Neural cell (in vitro differentiated cells): ENCODE results near the gene FOXP3.

Source experiments
- EZH2 ChIP-seq: fragments of 200-600, 300-800 bp; shearing (Covaris generic), sonication (generic); IDR thresholded peaks from 2 replicates; pipeline ENCODE4 v1.6.1; 2014; ENCODE audit warnings: antibody characterized with exemption, low read length, borderline replicate concordance, mild to moderate bottlenecking; ENCODE audit not compliant: insufficient read depth, poor library complexity, severe bottlenecking
- TF ChIP-seq, protein P1 (sequence below): fragments of 450-650 bp; IDR thresholded peaks from 2 replicates; pipeline ENCODE4 v1.5.1; 2014; ENCODE audit warnings: antibody characterized with exemption, mild to moderate bottlenecking, moderate library complexity; ENCODE audit not compliant: poor library complexity, severe bottlenecking

GRCh38 chrX:49292400-49293362, 28.2 kb upstream of the FOXP3 start:
- TF ChIP-seq, protein P1, sequence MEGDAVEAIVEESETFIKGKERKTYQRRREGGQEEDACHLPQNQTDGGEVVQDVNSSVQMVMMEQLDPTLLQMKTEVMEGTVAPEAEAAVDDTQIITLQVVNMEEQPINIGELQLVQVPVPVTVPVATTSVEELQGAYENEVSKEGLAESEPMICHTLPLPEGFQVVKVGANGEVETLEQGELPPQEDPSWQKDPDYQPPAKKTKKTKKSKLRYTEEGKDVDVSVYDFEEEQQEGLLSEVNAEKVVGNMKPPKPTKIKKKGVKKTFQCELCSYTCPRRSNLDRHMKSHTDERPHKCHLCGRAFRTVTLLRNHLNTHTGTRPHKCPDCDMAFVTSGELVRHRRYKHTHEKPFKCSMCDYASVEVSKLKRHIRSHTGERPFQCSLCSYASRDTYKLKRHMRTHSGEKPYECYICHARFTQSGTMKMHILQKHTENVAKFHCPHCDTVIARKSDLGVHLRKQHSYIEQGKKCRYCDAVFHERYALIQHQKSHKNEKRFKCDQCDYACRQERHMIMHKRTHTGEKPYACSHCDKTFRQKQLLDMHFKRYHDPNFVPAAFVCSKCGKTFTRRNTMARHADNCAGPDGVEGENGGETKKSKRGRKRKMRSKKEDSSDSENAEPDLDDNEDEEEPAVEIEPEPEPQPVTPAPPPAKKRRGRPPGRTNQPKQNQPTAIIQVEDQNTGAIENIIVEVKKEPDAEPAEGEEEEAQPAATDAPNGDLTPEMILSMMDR = no peak
- TF ChIP-seq EZH2 = no peak
